Left ventricle myocardium inferior (tissue), 1 donor: ENCODE data around the gene PFDN1. TPM values are rescaled to one million over a fixed set of nuclear protein-coding genes. Genes with fewer than 3 reads are reported as not detected.
A peak's percentile ranks its signal among the peaks of the same experiment; 100 is the strongest.

Experiments used
- DNase-seq: peaks from one replicate; pipeline ENCODE4 v3.0.0-alpha.2; 2020
- H3K27ac ChIP-seq: fragments of 200-600 bp; replicated peaks from 2 replicates; pipeline ENCODE4 v1.8.0; 2021
- H3K27me3 ChIP-seq: fragments of 200-600 bp; 2 replicates; pipeline ENCODE4 v1.8.0; 2021; ENCODE audit warnings: low read depth
- H3K36me3 ChIP-seq: fragments of 200-600 bp; 2 replicates; pipeline ENCODE4 v1.8.0; 2021
- H3K4me1 ChIP-seq: fragments of 200-600 bp; 2 replicates; pipeline ENCODE4 v1.8.0; 2021
- H3K4me3 ChIP-seq: fragments of 200-600 bp; 2 replicates; pipeline ENCODE4 v1.8.0; 2021; ENCODE audit warnings: mild to moderate bottlenecking, moderate library complexity
- H3K9me3 ChIP-seq: fragments of 200-600 bp; replicated peaks from 2 replicates; pipeline ENCODE4 v1.8.0; 2021
- CTCF ChIP-seq: fragments of 200-600 bp; IDR thresholded peaks from 2 replicates; pipeline ENCODE4 v1.8.0; 2021; ENCODE audit warnings: antibody characterized with exemption, mild to moderate bottlenecking, borderline replicate concordance
- intact Hi-C: fragments of 100-400 bp; cut with micrococcal nuclease; formaldehyde crosslinking; loops from one replicate; pipeline ENCODE4 v1.11.0; 2022
- total RNA-seq: library from RNA; stranded (reverse); fragmentation: NEBNext Ultra II Directional; extraction: Animal tissue kit (Norgen Biotek cat#: 25700); gene quantifications from one replicate; pipeline ENCODE4 v1.2.1, GENCODE V29; 2021
- donor health status: DM: no; HTN: yes; CAD: no; lungs with severe emphysema.

Gene PFDN1
- total RNA-seq, 1 donor from 2014 or later: 68.7 TPM

- TF ChIP-seq CTCF: no peak
- Histone ChIP-seq H3K27me3 (no peaks in the 10 kb centered on the region), H3K36me3 (no peaks in the 10 kb centered on the region), H3K27ac (peak overlapping the region; percentile 89), H3K4me1 (peaks cover 63% of the 10 kb centered on the region), H3K4me3 (no peak overlapping the region), H3K9me3 (no peaks in the 10 kb centered on the region)
- intact Hi-C loops: no loop called here
- DNase-seq: no peak
Observed at GRCh38 chr5:140324041-140324600, 21.2 kb upstream of the PFDN1 start.

GRCh38 chr5:140322751-140323731 lies 20.1 kb upstream of the PFDN1 start:
- no peak overlapping the region for H3K4me3 ChIP-seq
- no peaks in the 10 kb centered on the region for H3K36me3 ChIP-seq
- H3K27me3 ChIP-seq: no peaks in the 10 kb centered on the region
- DNase-seq: peak; percentile 34
- no peak for TF ChIP-seq CTCF
- peaks cover 52% of the 10 kb centered on the region for H3K4me1 ChIP-seq
- H3K9me3 ChIP-seq: no peaks in the 10 kb centered on the region
- intact Hi-C loops: no loop called here
- H3K27ac ChIP-seq: peak overlapping the region; percentile 89

- no peaks in the 10 kb centered on the region for H3K27me3 ChIP-seq
- H3K27ac ChIP-seq: peak overlapping the region; percentile 89
- H3K9me3 ChIP-seq: no peaks in the 10 kb centered on the region
- no peak overlapping the region for H3K4me3 ChIP-seq
- peak; percentile 43 for DNase-seq
- peaks cover 39% of the 10 kb centered on the region for H3K4me1 ChIP-seq
- no peak for TF ChIP-seq CTCF
- no peaks in the 10 kb centered on the region for H3K36me3 ChIP-seq
- intact Hi-C loops: no loop called here
Observed at GRCh38 chr5:140321796-140322195, 18.9 kb upstream of the PFDN1 start.

GRCh38 chr5:140319833-140320232 lies 16.9 kb upstream of the PFDN1 start:
- Histone ChIP-seq H3K27me3 (no peaks in the 10 kb centered on the region), H3K9me3 (no peaks in the 10 kb centered on the region), H3K36me3 (no peaks in the 10 kb centered on the region), H3K4me1 (peaks cover 35% of the 10 kb centered on the region), H3K4me3 (no peak overlapping the region), H3K27ac (no peak overlapping the region)
- intact Hi-C loops: no loop called here
- TF ChIP-seq CTCF: no peak
- no peak for DNase-seq

- no peak overlapping the region for H3K27ac ChIP-seq
- H3K4me1 ChIP-seq: peaks cover 26% of the 10 kb centered on the region
- no peak overlapping the region for H3K4me3 ChIP-seq
- DNase-seq: no peak
- no peaks in the 10 kb centered on the region for H3K9me3 ChIP-seq
- H3K36me3 ChIP-seq: no peaks in the 10 kb centered on the region
- no peaks in the 10 kb centered on the region for H3K27me3 ChIP-seq
- intact Hi-C loops: no loop called here
- TF ChIP-seq CTCF: no peak
Observed at GRCh38 chr5:140318792-140319191, 15.9 kb upstream of the PFDN1 start.
